DOHH2 (cell line): ENCODE results near the gene TMEM132D.

Experiments
- CTCF ChIP-seq: fragments of 200-600 bp; sonication (generic); IDR thresholded peaks from one replicate; pipeline ENCODE4 v1.5.1; 2014; ENCODE audit warnings: antibody characterized with exemption, mild to moderate bottlenecking, low read depth, low read length; ENCODE audit not compliant: poor library complexity, severe bottlenecking
- EZH2phosphoT487 ChIP-seq: fragments of 200-600 bp; sonication (generic); IDR thresholded peaks from 2 replicates; pipeline ENCODE4 v1.6.1; 2017; ENCODE audit warnings: borderline replicate concordance, mild to moderate bottlenecking, antibody characterized with exemption, low read length, moderate library complexity, mixed read lengths

DNA sequence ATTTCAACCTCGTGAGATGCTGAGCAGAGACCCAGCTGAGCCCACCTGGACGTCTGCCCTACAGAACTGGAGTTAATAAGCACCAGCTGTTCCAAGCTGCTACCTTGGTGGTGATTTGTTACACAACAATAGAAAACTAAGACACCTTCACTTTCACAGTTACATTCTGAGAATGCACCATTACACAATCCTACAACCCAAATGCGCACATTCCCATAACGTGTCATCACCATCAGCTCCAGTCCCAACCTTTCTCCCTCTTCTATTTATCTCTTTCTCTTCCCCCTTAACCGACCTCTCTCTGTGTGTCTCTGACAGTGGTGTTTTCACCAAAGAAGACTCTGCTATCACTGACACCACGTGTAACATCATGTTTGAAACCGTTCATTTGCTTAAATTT lies 91.9 kb downstream of the TMEM132D start:
- no peak for TF ChIP-seq CTCF
- no peak for TF ChIP-seq EZH2phosphoT487
